ENCODE results near the gene SOX9. TPM values are rescaled to one million over a fixed set of nuclear protein-coding genes. Genes with fewer than 3 reads are reported as not detected.

Gene SOX9
- total and polyA plus RNA-seq, 2 of the 8 experiments (the other 6 are each of a cell fraction or from before 2014, with no cell fraction given), result 1.9 to 4.9 TPM

- TF ChIP-seq TAF1 (IDR thresholded peaks at IDR 0.05; ENCODE audit: low read depth, low read length) (no peak), SP2 (IDR thresholded peaks at IDR 0.05; ENCODE audit: low read length) (no peak), HDAC6 (IDR thresholded peaks at IDR 0.05; ENCODE audit: low read depth, low read length) (no peak), CHD1 (IDR thresholded peaks at IDR 0.05; ENCODE audit: low read depth, low read length) (no peak), NANOG (IDR thresholded peaks at IDR 0.05; ENCODE audit: insufficient read depth, low read depth, low read length, poor library complexity, severe bottlenecking) (no peak), KDM4A (IDR thresholded peaks at IDR 0.05; ENCODE audit: low read depth, low read length, severe bottlenecking) (peak; percentile 58), CTCF (IDR thresholded peaks at IDR 0.05; ENCODE audit: control extremely low read depth in 1 of 3, insufficient read depth in 1 of 3, low read depth in 1 of 3, low read length in 3 of 3) (no peak), RXRA (IDR thresholded peaks at IDR 0.05; ENCODE audit: insufficient read depth, low read depth, low read length) (no peak), GABPA (IDR thresholded peaks at IDR 0.05; ENCODE audit: borderline replicate concordance, insufficient read depth, low read length) (no peak), SP4 (IDR thresholded peaks at IDR 0.05; ENCODE audit: low read length) (no peak), JUND (IDR thresholded peaks at IDR 0.05; ENCODE audit: low read length) (no peak), TEAD4 (IDR thresholded peaks at IDR 0.05; ENCODE audit: low read depth, low read length) (no peak), BCL11A (IDR thresholded peaks at IDR 0.05; ENCODE audit: low read depth in 2 of 2, low read length in 2 of 2) (no peak), SIN3A (conservative IDR thresholded peaks at IDR 0.05 in 1 of 2, IDR thresholded peaks at IDR 0.05 in 1 of 2; ENCODE audit: low read depth in 1 of 2, low read length in 2 of 2) (peak in 1 of 2 experiments; percentile 43; a peak in 1 of 4 replicates), RAD21 (IDR thresholded peaks at IDR 0.05 in 1 of 2, conservative IDR thresholded peaks at IDR 0.05 in 1 of 2; ENCODE audit: low read depth in 2 of 2, low read length in 2 of 2) (peak in 1 of 2 experiments; percentile 8; a peak in 1 of 4 replicates), SP1 (IDR thresholded peaks at IDR 0.05; ENCODE audit: low read depth, low read length) (no peak), BACH1 (IDR thresholded peaks at IDR 0.05; ENCODE audit: low read length) (no peak), USF2 (IDR thresholded peaks at IDR 0.05; ENCODE audit: low read length) (no peak), EP300 (IDR thresholded peaks at IDR 0.05; ENCODE audit: borderline replicate concordance in 1 of 2, low read depth in 2 of 2, low read length in 2 of 2) (no peak), SIRT6 (IDR thresholded peaks at IDR 0.05; ENCODE audit: low read length) (no peak)
Observed at GRCh38 chr17:72115781-72116525, 4.9 kb upstream of the SOX9 start (continued).
